GM19043 (cell line): ENCODE data around the gene VRK1.
"Not testable (repeated sequence)": the region's sequence is repeated elsewhere in the genome, so short reads cannot be mapped to it uniquely, and the experiment has no call there.

Experiments used
- ATAC-seq: cut with Tn5 transposase; IDR thresholded peaks from one replicate; pipeline ENCODE4 v1.9.1; 2021; ENCODE audit warnings: low read depth; ENCODE audit not compliant: unreplicated experiment

Gene VRK1, protein sequence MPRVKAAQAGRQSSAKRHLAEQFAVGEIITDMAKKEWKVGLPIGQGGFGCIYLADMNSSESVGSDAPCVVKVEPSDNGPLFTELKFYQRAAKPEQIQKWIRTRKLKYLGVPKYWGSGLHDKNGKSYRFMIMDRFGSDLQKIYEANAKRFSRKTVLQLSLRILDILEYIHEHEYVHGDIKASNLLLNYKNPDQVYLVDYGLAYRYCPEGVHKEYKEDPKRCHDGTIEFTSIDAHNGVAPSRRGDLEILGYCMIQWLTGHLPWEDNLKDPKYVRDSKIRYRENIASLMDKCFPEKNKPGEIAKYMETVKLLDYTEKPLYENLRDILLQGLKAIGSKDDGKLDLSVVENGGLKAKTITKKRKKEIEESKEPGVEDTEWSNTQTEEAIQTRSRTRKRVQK

DNA sequence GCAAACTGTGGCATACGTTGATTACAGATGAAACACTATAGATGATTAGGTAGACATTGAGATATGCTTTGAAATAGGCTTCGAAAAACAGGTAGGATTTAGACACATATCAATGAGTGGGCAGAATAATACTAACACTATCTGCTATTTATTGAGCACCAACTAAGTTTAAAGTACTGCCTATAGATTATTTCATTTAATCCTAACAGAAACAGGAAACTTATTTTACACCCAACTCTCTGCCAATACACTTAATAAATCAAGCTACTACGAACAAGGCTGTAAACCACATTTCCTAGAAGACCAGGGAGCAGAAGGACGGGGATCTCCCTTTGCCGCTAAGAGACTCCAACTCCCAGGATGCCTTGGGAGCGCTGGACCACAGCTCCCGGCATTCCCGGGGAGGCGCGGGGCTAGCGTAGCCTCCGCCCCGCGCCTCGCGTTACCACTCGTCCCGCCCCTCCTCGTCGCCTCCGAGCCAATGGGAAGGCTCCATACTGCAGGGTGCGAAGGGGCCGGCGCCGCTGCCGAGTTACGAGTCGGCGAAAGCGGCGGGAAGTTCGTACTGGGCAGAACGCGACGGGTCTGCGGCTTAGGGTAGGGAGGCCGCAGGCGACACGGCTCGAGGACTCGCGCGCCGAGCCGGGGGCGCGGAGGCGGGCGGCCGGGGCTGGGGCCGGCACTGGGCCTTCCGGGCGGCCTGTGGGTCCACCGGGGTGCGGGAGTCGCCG lies at the start of gene VRK1:
VRK1 (plus strand) TSS at position 532 of the 731 bp plus-strand sequence. CDS start 36,090 bp downstream, outside the sequence.
- ATAC-seq: peak; percentile 98

DNA sequence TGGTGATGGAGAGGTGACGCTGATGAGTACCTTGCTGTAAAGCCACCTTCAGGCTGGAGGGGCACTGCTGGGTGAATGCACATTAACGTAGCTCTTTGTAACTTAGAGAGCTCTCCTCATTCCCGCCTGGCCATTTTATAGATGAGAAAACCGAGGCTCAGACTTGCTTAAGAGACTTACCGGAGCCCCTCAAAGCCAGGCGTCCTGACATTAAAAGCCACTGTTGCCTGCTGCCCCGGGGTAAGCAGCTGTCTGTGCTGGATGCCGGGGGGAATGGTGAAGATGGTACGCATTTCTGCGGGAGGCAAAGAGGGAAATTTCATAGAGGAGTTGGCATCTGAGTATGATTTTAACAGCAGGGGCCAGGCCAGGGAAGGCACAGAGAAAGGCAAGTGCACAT lies 49.6 kb upstream of the VRK1 start:
- no peak for ATAC-seq

DNA sequence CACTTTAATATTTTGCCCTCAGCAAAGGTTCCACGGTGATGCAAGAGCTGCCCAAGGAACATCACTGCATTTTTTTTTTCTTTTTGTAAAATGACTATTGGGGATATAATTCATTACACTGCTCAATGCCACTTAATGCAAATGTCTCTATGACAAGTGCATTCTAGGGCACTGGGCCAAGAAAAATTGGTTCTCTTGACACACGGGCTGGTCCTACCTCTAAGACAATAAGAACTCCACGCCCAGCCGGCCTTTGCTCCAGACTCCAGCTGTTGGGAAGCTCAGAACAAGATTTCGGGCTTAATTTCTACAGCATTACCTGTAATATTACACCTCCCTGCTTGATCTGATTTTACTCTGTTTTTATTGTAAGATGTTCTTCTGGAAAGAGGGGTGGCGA lies 48.8 kb upstream of the VRK1 start:
- no peak for ATAC-seq

DNA sequence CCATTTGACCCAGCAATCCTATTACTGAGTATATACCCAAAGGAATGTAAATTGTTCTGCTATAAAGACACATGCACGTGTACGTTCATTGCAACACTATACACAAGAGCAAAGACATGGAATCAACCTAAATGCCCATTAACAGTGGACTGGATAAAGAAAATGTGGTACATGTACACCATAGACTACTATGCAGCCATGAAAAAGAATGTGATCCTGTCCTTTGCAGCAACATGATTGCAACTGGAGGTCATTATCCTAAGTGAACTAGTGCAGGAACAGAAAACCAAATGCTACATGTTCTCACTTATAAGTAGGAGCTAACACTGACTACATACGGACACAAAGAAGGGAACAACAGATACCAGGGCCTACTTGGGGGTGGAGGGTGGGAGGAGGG lies 45.7 kb upstream of the VRK1 start:
- no peak for ATAC-seq

DNA sequence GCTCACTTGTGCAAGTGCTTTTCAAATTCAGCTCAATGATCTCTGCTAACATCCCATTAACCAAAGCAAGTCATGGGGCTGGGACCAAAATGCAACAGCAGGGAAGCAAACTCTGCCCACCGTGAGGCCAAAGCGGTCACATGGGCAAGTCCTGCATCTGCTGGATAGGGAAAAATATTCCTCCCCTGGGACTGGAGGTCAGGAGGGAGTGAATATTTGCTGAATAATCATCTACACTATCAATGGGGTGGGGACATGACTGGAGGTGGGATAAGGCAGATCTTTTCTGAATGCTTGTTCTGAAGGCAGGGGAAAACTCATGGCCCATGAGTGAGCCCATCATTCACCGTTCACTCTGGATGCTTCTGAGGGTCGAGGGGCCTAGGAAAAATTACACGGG lies 45.1 kb upstream of the VRK1 start:
- ATAC-seq: no peak

DNA sequence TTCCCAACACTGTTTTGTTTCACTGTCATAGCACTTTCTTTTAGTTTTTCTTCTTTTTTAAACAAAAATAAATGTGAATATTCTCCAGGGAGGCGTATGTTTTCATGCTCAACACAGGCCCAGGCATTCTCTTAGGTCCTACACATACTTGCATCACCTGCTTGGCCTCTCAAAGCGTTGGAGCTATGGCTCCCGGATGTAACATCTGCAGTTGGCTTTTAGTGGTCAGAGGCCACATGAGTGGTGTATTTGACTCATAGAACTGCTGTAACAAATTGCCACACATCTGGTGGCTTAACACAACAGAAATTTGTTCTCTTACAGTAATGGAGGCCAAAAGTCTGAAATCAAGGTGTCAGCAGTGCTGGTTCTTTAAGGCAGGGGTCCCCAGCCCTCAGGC lies 44.6 kb upstream of the VRK1 start:
- no peak for ATAC-seq

DNA sequence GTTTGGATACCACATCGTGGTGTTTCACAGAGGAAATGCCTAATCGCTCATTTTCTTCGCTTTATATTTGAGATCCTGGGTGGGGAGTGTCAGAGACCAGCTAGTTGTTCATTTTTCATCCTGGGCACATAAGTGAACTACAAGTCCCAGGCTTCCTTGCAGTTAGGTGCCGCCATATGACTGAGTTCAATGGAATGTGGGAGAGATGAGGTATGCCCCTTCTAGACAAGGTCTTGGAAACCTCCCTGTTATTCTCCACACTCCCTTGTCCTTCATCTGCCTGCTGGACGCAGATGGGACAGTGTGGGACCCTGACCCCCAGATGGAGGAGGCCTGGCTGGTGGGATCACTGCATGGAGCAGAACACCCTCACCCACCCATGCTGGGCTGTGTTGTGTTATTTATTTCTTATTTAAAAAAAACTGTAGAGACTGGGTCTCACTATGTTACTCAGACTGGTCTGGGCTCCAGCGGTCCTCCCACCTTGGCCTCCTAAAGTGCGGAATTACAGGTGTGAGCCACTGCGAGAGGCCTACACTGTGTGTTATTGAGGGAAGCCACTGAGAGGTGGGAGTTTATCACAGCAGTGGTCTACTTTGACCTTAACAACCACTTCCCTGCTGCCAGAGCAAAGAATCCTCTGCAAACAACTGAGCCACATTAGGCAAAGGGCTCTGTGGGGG lies 42.9 kb upstream of the VRK1 start:
- no peak for ATAC-seq

DNA sequence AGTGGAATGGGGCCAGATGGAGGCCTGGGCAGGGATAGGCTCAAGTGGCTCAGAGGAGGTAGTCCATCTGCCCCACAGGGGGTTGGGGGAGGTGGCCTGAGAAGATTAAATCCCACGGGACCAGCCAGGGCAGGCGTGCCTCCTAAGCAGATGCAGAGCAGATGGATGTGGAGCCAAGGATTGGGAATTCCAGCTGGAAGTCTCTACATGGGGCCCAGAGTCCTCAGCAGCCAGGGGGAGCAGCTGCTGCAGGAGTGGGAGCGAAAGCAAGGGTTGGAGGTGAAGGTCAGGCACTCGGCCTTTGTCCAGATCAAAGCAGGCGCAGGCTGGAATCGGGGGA lies 42.4 kb upstream of the VRK1 start:
- no peak for ATAC-seq

DNA sequence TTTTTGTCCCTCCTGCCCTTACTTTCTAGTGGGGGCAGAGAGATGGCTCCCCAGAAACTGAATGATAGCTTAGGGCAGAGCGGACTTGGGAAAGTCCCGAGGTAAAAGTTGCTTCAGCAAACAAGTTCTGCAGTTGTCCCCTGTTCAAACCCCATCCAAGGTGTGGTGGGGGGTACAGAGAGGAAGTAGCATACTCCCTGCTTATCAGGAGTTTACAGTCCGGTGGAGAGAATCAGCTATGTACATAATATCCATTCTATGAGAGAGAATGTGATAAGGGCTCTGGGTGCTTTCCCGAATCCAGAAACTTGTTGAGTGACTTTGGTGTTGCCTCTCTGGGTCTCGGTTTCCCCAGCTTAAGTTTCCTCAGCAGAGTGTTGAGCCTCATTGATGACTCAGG lies 40.4 kb upstream of the VRK1 start:
- no peak for ATAC-seq

DNA sequence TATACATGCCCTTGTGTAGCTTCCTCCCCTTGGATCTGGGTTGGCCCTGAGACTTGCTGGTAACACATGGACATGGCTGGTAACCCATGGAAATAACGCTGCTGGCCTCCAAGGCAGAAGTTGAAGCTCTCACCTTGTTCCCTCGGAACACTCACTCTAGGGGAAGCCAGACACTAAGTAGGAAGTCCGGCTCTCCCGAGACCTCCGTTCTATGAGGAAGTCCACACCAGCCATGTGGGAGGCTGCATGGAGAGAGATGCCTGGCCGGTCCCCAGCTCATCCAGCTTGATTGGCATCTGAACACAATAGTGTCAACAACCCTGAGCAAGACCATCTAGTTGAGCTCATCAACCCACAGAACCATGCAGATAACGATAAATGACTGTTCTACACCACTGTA lies 39.7 kb upstream of the VRK1 start:
- no peak for ATAC-seq

DNA sequence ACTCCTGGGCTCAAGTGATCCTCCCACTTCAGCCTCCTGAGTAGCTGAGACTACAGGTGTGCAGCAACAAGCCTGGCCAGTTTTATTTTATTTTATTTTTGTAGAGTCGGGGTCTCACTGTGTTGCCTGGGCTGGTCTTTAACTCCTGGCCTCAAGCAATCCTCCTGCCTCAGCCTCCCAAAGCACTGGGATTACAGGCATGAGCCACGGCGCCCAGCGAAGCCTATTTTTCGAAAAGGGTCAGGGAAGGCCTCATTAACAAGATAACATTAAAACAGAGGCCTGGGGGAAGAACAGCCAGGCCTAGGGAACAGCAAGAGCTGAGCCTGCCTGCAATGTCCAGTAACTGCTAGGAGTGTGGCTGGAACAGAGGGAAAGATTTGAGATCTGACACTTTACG lies 36.1 kb upstream of the VRK1 start:
- no peak for ATAC-seq

DNA sequence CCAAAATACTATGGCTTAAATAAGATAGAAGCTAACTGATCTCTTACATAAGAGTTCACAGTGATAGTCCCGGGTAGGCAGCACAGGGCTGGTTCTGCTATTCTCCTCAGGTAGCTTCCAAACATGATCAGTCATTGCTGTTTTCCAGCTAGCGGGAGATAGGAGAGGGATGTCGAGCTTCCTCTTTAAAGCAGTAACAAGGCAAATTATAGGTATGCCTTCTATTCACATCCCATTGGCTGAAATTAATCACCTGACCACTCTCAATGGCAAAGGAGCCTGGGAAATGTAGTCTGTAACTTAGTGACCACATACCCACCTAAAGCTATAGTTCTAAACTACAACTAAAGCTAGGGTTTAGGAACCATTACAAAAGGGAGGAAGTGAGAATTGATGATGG lies 34.5 kb upstream of the VRK1 start:
- ATAC-seq: peak; percentile 100

DNA sequence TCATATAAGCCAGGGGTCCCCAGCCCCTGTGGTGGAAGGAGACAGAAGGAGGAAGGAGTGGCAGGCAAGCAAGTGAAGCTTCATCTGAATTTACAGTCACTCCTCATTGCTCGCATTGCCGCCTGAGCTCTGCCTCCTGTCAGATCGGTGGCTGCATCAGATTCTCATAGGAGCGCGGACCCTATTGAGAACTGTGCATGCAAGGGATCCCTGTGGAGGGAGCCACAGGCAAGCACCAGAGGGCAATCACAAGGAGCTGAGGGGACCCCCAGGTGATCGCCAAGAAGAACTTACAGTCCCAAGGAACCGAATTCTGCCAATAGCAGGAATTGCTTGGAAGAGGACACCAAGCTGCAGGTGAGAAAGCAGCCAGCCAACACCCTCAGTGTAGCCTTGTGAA lies 33.2 kb upstream of the VRK1 start:
- ATAC-seq: no peak

DNA sequence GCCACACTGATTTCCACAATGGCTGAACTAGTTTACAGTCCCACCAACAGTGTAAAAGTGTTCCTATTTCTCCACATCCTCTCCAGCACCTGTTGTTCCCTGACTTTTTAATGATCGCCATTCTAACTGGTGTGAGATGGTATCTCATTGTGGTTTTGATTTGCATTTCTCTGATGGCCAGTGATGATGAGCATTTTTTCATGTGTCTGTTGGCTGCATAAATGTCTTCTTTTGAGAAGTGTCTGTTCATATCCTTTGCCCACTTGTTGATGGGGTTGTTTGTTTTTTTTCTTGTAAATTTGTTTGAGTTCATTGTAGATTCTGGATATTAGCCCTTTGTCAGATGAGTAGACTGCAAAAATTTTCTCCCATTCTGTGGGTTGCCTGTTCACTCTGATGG lies 32.0 kb upstream of the VRK1 start:
- not testable (repeated sequence) for ATAC-seq

DNA sequence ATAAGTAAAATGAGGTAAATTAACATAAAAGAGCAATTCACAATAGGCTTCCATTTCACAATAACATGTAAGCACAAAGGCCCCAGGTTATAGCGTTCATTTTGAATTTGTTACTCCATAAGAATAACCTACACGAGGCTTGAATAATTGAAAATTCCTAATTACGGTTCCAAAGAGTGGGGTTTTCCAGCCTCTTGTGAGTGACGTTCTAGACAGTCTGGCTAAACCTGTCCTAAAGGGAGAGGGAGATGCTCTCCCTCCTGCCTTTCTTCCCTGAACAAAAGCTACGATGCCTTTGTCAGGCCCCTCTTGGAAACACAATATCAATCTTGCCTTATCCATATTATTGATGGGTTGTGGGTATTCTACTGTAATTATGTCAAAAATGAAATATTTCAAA lies 24.3 kb upstream of the VRK1 start:
- no peak for ATAC-seq

DNA sequence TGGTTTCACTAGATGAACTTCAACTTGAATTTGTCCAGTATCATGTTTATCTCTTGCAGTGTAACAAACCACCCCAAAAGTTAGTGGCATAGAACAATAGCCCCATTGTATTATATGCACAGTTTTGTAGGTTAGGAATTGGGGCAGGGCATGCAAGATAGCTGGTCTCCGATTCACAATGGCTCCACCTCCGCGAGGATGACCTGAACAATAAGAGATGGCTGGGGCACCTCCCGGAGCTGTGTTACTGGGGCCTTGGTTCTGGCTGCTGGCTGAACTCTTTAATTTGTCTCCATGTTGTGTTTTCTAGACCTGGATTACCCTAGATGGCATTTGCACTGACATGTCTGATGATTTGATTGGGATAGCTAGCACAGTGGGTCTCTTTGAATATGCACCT lies 20.4 kb upstream of the VRK1 start:
- ATAC-seq: no peak

DNA sequence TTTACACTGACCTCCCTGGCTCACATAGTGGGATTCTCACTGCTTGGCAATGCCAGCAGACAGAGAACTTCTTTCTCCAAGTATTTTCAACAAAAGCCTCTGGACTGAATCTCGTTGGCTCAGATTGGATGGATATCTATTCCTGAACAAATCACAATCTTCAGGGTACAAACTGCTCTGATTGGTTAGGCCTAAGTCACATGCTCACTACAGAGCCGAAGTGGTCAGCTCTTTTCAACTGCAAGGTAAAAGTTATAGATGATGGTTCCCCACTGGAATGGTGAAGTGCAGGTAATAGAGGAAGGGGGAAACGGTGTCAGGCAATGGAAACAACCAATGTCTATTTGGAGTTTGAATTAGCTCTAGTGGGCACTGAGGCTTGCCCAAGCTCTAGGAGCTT lies 16.7 kb upstream of the VRK1 start:
- no peak for ATAC-seq

DNA sequence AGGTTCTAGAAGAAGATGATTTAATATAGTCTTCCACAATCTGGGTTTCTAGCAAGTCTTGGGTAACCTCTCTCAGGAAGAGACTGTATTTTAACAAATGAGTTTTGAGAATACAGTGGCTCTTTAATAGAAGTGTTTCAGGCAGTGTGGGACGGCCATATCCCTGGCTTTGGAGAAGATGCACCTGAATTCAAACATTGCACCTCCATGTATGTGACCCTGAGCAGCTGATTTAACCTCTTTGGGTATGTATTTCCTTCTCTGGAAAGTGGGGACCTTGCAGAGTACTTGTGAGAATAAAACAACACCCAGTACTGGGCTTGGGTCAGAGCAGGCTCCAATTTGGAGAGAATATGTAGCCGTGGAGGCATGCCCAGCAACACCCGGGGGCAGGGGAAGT lies 15.8 kb upstream of the VRK1 start:
- no peak for ATAC-seq

DNA sequence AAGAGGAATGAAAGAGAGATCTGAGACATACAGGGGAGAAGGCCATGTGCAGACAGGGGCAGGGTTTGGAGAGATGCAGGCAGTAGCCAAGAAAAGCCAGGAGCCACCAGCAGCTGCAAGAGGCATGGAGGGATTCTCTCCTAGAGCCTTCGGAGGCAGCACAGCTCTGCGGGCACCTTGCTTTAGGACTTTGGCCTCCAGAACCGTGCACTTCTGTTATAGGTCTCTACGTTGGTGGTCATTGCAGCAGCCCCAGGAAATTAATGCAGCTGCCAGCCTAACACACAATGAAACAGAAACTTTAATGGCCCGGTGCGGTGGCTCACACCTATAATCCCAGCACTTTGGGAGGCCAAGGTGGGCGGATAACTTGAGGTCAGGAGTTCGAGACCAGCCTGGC lies 14.7 kb upstream of the VRK1 start:
- ATAC-seq: no peak

DNA sequence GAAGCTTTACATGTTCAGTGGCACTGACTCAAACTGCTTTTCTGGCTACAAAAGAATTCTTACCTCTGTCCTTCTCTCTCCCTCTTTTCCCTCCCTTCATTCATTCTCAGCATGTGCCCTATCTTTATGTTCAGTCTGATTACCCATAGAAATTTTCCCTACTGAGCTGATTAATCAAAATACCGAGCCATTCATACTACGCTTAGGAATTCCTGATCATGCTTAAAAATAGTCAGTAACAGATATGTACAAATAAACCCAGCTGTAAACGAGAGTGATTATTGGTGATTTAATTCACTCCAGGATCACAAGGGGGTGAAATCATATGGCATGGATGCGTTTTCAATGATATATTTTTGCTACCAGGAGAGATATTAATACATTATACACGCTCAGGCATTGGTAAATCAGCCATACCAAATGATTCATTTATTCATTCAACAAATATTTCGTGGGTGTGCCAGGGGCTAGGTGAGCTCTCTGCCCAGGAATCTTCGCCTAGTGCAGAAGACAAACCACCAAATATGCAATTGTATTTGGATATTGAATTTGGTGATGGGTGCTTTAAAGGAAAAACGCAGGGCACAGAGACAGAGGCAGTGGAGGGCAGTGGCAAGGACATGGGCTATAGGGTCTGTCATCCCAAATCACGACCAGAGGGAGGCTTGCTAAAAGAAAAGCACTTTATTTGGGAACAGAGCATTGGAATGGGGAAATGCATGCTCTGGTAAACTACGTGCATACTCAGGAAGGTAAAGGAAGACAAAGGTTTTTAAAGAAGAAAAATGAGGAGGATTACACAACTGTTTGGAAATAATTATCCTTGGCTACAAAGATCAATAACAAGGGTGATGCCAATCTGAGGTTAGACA lies 13.9 kb upstream of the VRK1 start:
- ATAC-seq: no peak

DNA sequence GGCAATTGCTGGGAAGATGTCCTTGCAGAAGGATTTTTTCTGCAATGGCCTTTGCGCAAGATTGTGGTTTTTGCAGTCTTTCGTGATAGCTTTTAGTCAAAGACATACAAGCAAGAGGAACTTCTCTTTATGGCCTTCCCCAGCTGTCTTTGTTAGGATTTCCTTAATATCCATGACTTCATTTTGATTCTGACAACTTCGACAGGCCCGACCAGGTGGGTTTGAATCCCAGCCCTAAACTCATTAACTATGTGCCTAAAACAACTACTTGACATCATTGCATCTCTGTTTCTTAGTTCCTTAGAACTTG lies 13.3 kb upstream of the VRK1 start:
- ATAC-seq: no peak
